GM19025 (cell line): ENCODE results near the gene GBA3.

ENCODE experiments used
- ATAC-seq: cut with Tn5 transposase; IDR thresholded peaks from one replicate; pipeline ENCODE4 v1.9.1; 2021; ENCODE audit warnings: mild to moderate bottlenecking, low read depth, moderate library complexity; ENCODE audit not compliant: unreplicated experiment

GBA3 gene

DNA sequence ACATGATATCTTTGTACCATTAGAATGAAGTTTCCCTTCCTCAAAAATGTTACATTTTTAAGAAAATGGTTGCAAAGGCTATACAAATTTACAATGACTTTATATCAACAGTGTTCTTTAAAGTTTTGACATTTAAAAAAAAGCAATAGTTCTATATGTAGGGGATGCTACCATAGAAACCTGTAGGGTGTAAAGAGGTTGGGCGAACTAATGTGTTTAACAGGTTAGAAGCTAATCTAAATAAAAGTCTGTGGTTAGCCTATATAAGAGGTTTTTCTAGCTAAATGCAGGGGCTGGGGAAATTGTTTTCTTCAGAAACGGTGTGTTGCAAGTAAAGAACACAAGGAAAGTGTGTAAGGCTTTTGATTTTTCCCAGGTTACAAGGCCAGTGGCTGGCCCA lies 73.3 kb downstream of the GBA3 start:
- no peak for ATAC-seq

- no peak for ATAC-seq
Measured at GRCh38 chr4:22778547-22779163, 85.9 kb downstream of the GBA3 start.

DNA sequence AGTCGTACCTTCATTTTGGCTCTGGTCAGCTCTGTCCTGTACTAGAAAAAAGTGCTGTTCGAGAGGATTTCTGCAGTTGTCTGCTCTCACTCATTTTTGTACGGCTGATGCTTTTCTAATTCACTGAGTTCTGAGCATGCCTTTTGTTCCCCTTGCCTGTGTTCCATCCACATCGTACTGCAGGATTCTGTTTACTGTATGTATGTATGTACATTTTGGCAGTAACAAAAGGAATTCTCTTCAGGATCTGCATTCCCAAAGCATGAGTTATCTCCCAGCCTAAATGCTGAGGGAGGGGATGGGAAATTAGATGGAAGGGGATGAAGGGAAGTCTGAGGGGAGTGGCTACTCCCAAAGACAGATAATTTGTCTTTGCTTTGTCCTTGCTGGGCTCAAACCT lies 87.6 kb downstream of the GBA3 start:
- ATAC-seq: no peak

DNA sequence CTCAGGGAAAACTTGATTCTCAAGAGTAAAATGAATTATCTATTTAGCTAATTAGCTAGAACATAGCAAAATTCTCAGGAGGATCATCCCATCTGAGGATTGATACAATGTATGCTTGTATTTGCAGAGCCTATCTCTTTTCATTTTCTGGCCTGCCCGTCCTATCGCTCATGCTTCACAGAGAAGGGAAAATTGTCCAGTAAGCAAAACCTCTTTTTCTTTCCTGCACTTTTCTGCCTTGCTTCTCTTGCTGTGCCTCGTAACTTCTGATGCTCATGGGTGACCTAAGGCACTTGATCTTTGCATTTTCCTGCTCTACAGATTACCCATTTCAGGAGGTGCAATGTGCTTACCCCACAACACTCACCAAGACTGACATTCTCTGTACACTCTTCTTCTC lies 88.1 kb downstream of the GBA3 start:
- no peak for ATAC-seq

DNA sequence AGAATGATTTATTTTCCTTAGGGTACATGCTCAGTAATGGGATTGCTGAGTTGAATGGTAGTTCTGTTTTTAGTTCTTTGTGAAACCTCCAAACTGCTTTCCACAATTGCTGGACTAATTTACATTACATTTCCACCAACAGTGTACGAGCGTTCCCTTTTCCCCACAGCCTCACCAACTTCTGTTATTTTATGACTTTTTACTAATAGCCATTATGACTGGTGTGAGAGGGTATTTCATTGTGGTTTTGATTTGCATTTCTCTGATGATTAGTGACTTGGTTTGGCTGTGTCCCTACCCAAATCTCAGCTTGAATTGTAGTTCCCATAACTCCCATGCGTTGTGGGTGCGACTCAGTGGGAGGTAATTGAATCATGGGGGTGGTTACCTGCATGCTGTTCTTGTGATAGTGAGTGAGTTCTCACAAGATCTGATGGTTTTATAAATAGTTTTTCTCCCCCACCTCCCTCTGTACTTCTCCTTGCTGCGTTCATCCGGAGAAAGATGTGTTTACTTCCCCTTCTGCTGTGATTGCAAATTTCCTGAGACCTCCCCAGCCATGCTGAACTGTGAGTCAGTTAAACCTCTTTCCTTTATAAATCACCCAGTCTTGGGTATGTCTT lies 95.1 kb downstream of the GBA3 start:
- no peak for ATAC-seq

- ATAC-seq: no peak
Measured at GRCh38 chr4:22790631-22791030, 97.9 kb downstream of the GBA3 start.

DNA sequence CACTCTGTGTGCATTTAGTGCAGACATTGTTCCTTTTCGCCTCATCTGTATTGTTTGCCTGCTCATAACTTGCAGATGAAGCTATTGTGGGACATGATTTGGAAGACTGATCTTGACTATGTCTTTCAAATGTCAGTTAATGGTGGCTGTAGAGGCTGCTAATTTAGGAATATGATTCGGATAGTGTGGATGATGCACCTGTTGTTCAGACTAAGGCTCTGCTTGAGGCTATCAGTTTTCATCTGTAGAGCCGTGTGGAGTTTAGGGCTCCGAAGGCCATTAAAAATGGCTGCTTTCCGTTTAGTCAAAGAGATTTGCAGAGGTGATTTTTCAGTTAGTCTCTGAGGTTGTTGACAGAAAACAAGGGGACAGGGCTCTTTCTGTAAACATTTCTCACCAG lies 102.0 kb downstream of the GBA3 start:
- ATAC-seq: no peak

GRCh38 chr4:22801391-22801790 lies 108.7 kb downstream of the GBA3 start:
- ATAC-seq: no peak

DNA sequence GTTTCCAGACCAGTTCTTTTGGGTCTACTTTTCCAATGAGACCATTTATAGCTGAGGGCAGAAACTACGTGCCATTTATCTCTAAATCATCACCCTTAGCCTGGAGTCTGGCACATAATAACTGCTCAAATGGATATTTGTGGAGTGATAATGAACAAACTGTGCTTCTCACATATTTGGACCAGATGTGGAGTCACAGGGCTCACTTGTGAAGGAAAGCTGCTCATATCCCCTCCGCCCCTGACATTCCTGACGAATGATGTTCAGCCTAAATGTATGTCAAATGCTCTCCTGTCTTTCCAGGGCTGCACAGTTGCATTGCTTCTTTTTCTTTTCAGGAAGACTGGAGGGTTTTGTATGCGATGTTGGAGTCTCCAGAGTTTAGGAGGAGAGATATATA lies 110.1 kb downstream of the GBA3 start:
- ATAC-seq: no peak

DNA sequence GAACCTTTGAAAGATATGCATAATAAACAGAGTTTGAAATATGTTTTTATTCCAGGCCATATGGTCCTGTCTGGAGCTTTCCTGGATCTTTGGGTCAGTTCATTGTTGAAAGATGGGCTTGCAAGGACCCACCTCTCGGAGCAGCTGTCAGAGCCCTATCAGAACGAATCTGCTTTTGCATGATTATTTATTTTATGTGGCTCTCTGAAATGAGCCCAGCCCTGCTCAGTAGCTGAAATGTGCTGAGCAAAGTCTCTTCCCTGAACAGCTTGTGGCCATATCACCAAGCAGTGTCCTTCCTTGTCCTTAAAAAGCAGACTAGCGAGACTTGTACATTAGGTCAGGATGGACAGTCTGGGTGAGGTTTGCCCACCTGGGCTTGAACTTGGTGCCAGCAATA lies 110.8 kb downstream of the GBA3 start:
- ATAC-seq: no peak

GRCh38 chr4:22814906-22815305 lies 122.2 kb downstream of the GBA3 start:
- ATAC-seq: no peak

GRCh38 chr4:22824091-22824490 lies 131.4 kb downstream of the GBA3 start:
- no peak for ATAC-seq

GRCh38 chr4:22842360-22843018 lies 149.8 kb downstream of the GBA3 start:
- no peak for ATAC-seq

- ATAC-seq: no peak
Measured at GRCh38 chr4:22848332-22848731, 155.6 kb downstream of the GBA3 start.

- no peak for ATAC-seq
Measured at GRCh38 chr4:22850055-22850454, 157.3 kb downstream of the GBA3 start.

GRCh38 chr4:22850630-22851029 lies 157.9 kb downstream of the GBA3 start:
- ATAC-seq: peak; percentile 60

- ATAC-seq: no peak
Measured at GRCh38 chr4:22857411-22857810, 164.7 kb downstream of the GBA3 start.

DNA sequence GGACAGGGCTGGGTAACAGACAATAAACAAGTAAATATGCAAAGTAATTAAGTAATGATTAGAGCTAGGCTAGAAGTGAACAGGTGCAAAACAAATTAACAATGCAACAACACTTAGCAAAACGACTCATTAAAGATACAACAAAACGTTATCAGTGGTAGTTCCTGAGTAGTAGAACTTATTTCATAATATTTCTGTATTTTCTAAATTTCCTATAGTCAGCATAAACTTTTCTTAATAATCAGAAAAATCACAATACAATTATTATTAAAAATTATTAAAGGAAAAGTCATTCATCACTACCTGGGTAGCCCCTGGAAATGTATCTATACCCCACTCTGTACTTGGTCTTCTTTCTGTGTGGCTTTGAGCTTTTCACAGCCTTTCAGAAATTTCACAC lies 166.6 kb downstream of the GBA3 start:
- no peak for ATAC-seq
